HG02884 (cell line): ENCODE results near the gene MECR.

Experiments used
- ATAC-seq: cut with Tn5 transposase; IDR thresholded peaks from one replicate; pipeline ENCODE4 v1.9.1; 2021; ENCODE audit warnings: mild to moderate bottlenecking, moderate library complexity; ENCODE audit not compliant: unreplicated experiment

Gene MECR

GRCh38 chr1:29202584-29203340 is 28.0 kb downstream of the MECR start:
- ATAC-seq = no peak

GRCh38 chr1:29202053-29202452 is 28.7 kb downstream of the MECR start:
- ATAC-seq = no peak

DNA sequence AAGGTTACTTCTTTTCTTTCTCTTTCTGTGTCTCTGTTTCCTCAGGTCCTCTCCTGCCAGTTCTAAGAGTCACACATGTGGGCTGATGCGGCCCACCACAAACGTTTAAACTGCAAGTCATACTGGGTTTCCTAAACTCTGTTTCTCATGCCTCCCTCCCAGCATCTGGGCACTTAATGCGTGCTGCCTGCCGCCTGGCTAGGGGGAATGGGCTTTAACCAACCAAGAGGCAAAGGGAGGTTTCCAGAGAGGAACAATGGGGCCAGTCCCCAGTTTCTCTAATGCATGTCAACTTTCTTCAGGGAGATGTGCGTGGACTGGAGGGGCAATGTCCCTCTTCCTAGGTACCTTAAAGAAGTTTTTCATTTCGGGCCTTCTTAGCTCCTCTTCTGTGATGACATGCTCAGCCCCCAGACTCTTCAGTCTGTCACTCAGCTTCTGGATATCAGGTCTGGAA is 29.1 kb downstream of the MECR start:
- no peak for ATAC-seq

DNA sequence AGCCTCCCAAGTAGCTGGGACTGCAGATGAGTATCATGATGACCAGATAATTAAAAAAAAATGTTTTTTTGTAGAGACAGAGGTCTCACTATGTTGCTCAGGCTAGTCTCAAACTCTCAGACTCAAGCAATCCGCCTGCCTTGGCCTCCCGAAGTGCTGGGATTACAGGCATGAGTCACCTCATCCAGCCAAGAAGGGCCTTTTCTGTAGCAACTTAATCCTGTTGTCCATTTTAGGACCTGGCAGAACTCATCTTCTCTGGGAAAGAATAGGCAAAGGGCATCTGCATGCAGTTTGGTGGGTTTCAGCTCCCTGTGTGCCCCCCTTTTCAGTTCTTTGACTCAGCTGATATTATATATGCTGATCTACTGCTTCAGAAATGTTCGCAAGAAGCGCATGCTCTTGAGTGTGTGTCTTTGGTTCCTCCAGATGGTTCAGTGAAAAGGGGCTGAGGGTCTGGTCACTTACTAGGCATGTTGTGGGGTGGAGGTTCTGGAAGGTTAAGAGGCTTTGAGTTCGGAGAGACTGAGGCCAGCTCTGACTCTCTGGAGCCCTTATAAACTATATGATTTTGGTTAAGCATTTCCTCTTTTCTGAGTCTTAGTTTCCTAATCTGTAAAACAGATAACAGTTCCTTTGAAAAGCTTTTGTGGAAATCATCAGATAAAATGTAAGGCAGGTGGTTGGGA is 29.7 kb downstream of the MECR start:
- no peak for ATAC-seq

GRCh38 chr1:29197993-29198392 is 32.7 kb downstream of the MECR start:
- ATAC-seq = no peak

GRCh38 chr1:29197590-29197924 is 33.2 kb downstream of the MECR start:
- ATAC-seq = no peak

GRCh38 chr1:29196863-29197589 is 33.7 kb downstream of the MECR start:
- ATAC-seq = no peak

DNA sequence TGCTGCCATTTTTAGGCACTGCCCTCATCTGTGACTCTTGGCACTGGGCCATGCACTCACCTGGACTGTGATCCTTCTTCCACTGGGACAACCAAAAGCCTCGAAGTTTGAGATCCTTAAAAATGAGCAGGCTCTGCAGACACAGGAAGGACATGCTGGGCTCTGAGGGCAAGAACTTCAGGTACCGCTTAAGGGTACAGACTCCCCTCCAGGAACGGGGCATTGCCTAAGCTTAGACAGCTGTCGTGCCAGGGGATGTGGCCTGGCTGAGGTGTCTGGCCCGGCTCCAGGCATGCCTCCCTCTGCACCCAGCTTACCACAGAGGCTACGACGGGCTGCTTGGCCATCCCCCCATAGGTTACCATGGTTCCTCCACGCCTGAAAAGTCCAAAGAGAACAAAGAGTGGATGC is 34.8 kb downstream of the MECR start:
- ATAC-seq = no peak

DNA sequence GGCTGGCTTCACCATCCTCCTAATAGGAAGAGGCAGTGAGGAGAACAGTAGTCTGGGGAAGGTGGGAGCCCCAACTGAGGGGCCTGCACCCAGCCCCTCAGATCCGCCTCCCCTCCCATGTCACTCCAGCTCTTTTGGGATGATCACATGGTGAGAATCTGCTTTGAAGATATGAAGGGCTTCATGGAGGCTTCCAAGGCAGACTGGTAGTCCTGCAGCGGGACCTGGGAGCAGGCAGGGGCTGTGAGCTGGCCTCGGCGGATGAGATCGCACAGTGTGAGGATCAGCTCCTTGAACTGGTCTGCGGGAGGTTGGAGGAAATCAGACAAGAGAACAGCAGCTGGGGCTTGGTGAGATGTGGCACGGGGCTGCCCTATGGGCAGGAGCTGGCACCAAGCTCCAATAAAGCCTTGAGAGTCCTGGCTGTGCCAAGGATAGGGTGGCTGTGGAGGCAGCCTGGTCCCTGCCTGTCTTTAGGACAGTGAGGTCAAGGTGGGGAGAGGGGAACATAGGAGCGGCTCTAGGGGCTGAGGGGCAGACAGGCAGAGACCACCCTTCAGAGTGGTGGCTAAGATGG is 36.8 kb downstream of the MECR start:
- ATAC-seq = no peak

DNA sequence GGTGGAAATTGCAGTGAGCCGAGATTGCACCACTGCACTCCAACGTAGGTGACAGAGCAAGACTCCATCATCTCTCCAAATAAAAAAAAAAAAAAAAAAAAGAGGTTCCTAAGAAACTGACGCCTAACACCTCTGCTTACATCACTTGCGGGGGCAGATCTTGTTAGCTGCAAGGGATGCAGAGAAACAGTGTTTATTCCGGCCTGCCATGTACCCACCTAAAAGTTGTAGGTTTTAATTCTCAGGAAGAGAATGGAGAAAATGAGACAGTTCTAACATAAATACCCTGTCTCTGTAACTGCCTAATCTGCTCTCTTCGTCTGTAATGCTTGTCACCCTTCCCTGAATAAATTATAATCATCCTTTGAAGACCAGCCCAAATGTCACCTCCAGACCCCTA is 40.0 kb downstream of the MECR start:
- ATAC-seq = no peak

DNA sequence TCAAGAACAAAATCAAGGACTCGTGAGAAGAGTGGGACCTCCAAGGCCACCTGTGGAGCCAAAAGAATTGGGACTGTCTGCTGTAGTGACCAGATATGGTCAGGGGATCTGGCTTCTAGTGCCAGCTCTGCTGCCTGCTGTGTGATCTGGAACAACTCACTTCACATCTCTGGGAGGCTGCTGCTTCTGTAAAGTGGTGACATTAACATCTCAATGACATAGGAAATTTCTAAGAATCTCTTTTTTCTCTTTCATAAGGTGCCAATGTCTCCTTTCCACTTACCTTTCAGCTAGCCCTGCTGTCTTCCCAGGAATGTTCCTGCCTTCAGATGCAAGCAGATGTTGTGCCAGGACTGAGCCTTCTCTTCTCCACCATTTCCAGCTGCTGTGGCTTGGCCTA is 44.0 kb downstream of the MECR start:
- ATAC-seq = no peak

DNA sequence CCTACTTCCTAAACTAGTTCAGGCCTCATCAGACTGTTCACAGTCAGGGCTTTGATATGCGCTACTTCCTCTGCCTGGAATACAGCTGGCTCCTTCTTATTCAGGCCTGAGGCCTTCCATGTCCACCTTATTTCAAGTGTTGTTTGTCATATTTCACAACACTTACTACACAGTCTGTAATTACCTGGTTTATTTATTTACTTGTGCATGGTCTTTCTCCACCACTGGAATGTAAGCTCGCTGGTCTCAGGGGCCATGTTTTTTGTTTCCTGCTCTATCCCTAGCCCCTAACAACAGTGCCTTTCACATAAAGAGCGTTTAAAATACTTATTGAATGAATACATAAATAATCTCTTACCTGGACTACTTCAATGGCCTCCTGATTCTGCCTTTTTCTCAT is 44.5 kb downstream of the MECR start:
- no peak for ATAC-seq

DNA sequence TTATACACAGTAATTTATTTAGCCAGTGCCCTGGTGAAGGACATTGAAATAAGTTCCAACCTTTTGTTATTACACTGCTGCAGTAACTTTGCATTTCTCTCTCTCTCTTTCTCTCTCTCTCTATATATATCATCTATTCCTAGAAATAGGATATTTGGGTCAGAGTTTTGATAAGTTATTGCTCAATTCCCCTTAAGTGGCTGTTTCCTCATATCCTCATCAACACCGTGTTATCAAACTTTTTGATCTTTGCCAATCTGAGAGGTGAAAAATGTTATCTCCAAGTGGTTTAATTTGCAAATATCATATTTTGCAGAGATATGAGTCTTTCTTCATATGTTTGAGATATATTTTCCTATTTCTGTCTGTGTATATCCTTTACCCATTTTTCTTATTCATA is 47.4 kb downstream of the MECR start:
- ATAC-seq = no peak

GRCh38 chr1:29181413-29182225 is 49.1 kb downstream of the MECR start, which contains the start of gene SRSF4:
Gene SRSF4, minus strand, starts transcription at chr1:29181900. Its CDS starts 148 bp downstream, at chr1:29181752.
- ATAC-seq = peak; percentile 85

DNA sequence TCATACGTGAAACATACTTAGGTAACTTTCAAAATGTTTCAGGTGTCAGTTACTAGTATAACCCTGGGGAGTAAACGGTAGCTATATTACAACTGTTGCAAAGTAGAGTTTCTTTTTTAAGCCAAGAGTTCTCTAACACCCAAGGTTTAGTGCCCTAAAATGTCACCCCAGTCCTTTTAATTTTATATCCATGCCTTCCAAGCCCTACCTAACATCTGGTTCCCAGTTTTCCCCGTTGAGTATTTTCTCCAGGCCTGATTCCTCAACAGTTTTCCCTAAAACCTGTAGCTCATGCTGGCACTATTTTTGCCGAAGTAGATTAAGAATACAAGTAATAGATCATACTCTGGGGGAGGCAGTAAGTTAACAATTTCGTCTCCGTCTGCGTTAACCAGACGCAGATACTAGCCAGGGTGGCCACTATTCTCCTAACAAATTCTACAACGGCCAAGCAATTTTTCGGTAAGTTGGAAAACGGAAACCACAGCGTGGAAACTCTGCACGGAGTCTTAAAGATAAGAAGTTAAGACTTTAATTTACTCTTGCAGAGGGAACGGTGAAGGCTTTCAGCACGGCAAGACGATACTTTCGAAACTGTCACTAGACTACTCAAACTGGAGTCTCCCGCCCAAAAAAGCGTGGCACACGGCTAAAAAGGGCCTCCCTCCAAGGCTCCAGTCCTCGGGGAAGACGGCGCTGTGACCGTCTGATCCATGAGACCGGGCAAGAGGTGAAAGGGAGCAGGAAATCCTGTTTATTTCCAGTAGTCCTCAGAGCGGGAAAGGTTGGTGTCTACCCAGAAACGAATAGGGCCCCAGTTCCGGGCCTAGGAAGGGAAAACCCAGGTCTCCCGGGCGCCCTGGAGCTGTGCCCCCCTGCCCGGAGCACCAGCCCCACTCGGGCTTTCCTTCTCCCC is 50.0 kb downstream of the MECR start:
- no peak for ATAC-seq

DNA sequence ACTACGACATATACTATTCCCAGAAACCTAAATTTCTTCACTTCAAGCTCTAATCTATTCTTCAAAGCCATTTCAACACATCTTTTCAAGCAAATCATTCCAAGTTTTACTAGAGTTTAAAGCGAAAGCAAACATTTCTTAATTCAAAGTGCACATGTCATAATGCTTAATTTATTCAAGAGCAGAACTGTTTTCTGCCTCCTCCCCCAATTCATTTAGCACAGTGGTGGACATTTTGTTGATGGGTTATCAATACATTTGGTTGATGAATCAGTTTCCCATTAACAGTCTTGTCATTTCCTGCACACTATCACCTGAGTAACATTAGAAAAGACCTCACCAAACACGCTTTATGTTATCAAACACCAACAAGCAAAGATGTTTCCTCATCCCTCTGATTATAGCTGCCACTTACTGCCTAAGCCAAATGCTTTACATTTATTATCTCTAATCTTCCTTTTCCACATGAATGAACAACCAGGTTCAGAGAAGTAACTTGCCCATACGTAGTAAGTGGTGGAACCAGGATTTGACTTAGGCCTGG is 51.0 kb downstream of the MECR start:
- no peak for ATAC-seq

GRCh38 chr1:29177022-29177705 is 53.6 kb downstream of the MECR start:
- ATAC-seq = no peak

GRCh38 chr1:29176576-29176975 is 54.2 kb downstream of the MECR start:
- no peak for ATAC-seq
